Measurements from ENCODE around the gene ANKZF1. TPM values are rescaled to one million over a fixed set of nuclear protein-coding genes. Genes with fewer than 3 reads are reported as not detected.

ANKZF1 gene
- total RNA-seq, 1 donor from 2014 or later: 43.8 TPM

GRCh38 chr2:219183151-219183772, 46.3 kb upstream of the ANKZF1 start:
- Histone ChIP-seq H3K27ac (ENCODE audit: low read depth, low read length) (no peak overlapping the region), H3K79me2 (ENCODE audit: insufficient read depth, low read length) (peaks cover 27% of the 10 kb centered on the region), H3K9me3 (ENCODE audit: insufficient read depth, low read depth, low read length) (no peaks in the 10 kb centered on the region), H3K4me3 (ENCODE audit: insufficient read depth, low read depth, low read length) (no peak overlapping the region), H3K9ac (ENCODE audit: low read length) (no peak overlapping the region), H3K4me2 (ENCODE audit: low read length) (no peak overlapping the region), H3K36me3 (ENCODE audit: insufficient read depth, low read length) (peaks cover 30% of the 10 kb centered on the region), H3K27me3 (ENCODE audit: insufficient read depth, low read length) (no peaks in the 10 kb centered on the region), H2AFZ (ENCODE audit: low read depth, low read length) (no peak overlapping the region), H3K4me1 (ENCODE audit: insufficient read depth, low read length) (peaks cover 9% of the 10 kb centered on the region), H4K20me1 (ENCODE audit: insufficient read depth, low read length) (peaks cover 34% of the 10 kb centered on the region)
- peaks cover 16% of the 10 kb centered on the region for H3K36me3 Mint-ChIP-seq (ENCODE audit: low read depth, unreplicated experiment)
- H3K4me3 Mint-ChIP-seq (ENCODE audit: unreplicated experiment): no peak overlapping the region
- H3K27me3 Mint-ChIP-seq (ENCODE audit: low read depth, unreplicated experiment): no peaks in the 10 kb centered on the region
- TF ChIP-seq CTCF (IDR thresholded peaks at IDR 0.05; ENCODE audit: insufficient read depth, low read depth, low read length) (no peak), EZH2 (IDR thresholded peaks at IDR 0.05; ENCODE audit: insufficient read depth, low read length) (no peak)
- DNase-seq (ENCODE audit: low read depth) (no peak), FAIRE-seq (no peak)
- H3K27ac Mint-ChIP-seq (ENCODE audit: unreplicated experiment): no peak overlapping the region
- peaks cover 3% of the 10 kb centered on the region for H3K4me1 Mint-ChIP-seq (ENCODE audit: low read depth, unreplicated experiment)
- peaks cover 1% of the 10 kb centered on the region for H3K9me3 Mint-ChIP-seq (ENCODE audit: unreplicated experiment)

- Histone ChIP-seq H2AFZ (ENCODE audit: low read depth, low read length) (no peak overlapping the region), H3K27me3 (ENCODE audit: insufficient read depth, low read length) (no peaks in the 10 kb centered on the region), H4K20me1 (ENCODE audit: insufficient read depth, low read length) (peaks cover 29% of the 10 kb centered on the region), H3K4me1 (ENCODE audit: insufficient read depth, low read length) (peaks cover 3% of the 10 kb centered on the region), H3K36me3 (ENCODE audit: insufficient read depth, low read length) (peaks cover 30% of the 10 kb centered on the region), H3K27ac (ENCODE audit: low read depth, low read length) (no peak overlapping the region), H3K4me3 (ENCODE audit: insufficient read depth, low read depth, low read length) (no peak overlapping the region), H3K9ac (ENCODE audit: low read length) (no peak overlapping the region), H3K79me2 (ENCODE audit: insufficient read depth, low read length) (peaks cover 21% of the 10 kb centered on the region), H3K9me3 (ENCODE audit: insufficient read depth, low read depth, low read length) (no peaks in the 10 kb centered on the region), H3K4me2 (ENCODE audit: low read length) (no peak overlapping the region)
- TF ChIP-seq EZH2 (IDR thresholded peaks at IDR 0.05; ENCODE audit: insufficient read depth, low read length) (no peak), CTCF (IDR thresholded peaks at IDR 0.05; ENCODE audit: insufficient read depth, low read depth, low read length) (no peak)
- DNase-seq (ENCODE audit: low read depth) (no peak), FAIRE-seq (no peak)
- Mint-ChIP-seq H3K27ac (ENCODE audit: unreplicated experiment) (no peak overlapping the region), H3K36me3 (ENCODE audit: low read depth, unreplicated experiment) (peaks cover 16% of the 10 kb centered on the region), H3K27me3 (ENCODE audit: low read depth, unreplicated experiment) (no peaks in the 10 kb centered on the region), H3K4me1 (ENCODE audit: low read depth, unreplicated experiment) (peaks cover 3% of the 10 kb centered on the region), H3K4me3 (ENCODE audit: unreplicated experiment) (no peak overlapping the region), H3K9me3 (ENCODE audit: unreplicated experiment) (peaks cover under 1% of the 10 kb centered on the region)
Measured at GRCh38 chr2:219184121-219184520, 45.5 kb upstream of the ANKZF1 start.

- H3K4me1 Mint-ChIP-seq (ENCODE audit: low read depth, unreplicated experiment): no peaks in the 10 kb centered on the region
- no peak for FAIRE-seq
- no peak overlapping the region for H3K27ac Mint-ChIP-seq (ENCODE audit: unreplicated experiment)
- TF ChIP-seq EZH2 (IDR thresholded peaks at IDR 0.05; ENCODE audit: insufficient read depth, low read length): no peak
- TF ChIP-seq CTCF (IDR thresholded peaks at IDR 0.05; ENCODE audit: insufficient read depth, low read depth, low read length): no peak
- no peaks in the 10 kb centered on the region for H3K27me3 Mint-ChIP-seq (ENCODE audit: low read depth, unreplicated experiment)
- no peaks in the 10 kb centered on the region for H3K9me3 Mint-ChIP-seq (ENCODE audit: unreplicated experiment)
- no peak overlapping the region for H3K9ac ChIP-seq (ENCODE audit: low read length)
- no peaks in the 10 kb centered on the region for H3K79me2 ChIP-seq (ENCODE audit: insufficient read depth, low read length)
- H4K20me1 ChIP-seq (ENCODE audit: insufficient read depth, low read length): peaks cover 13% of the 10 kb centered on the region
- no peak overlapping the region for H3K4me3 ChIP-seq (ENCODE audit: insufficient read depth, low read depth, low read length)
- H3K4me2 ChIP-seq (ENCODE audit: low read length): no peak overlapping the region
- no peaks in the 10 kb centered on the region for H3K9me3 ChIP-seq (ENCODE audit: insufficient read depth, low read depth, low read length)
- H3K36me3 Mint-ChIP-seq (ENCODE audit: low read depth, unreplicated experiment): peaks cover 6% of the 10 kb centered on the region
- no peaks in the 10 kb centered on the region for H3K27me3 ChIP-seq (ENCODE audit: insufficient read depth, low read length)
- no peaks in the 10 kb centered on the region for H3K4me1 ChIP-seq (ENCODE audit: insufficient read depth, low read length)
- no peak for DNase-seq (ENCODE audit: low read depth)
- no peak overlapping the region for H3K4me3 Mint-ChIP-seq (ENCODE audit: unreplicated experiment)
- H3K36me3 ChIP-seq (ENCODE audit: insufficient read depth, low read length): peaks cover 21% of the 10 kb centered on the region
- no peak overlapping the region for H2AFZ ChIP-seq (ENCODE audit: low read depth, low read length)
- H3K27ac ChIP-seq (ENCODE audit: low read depth, low read length): no peak overlapping the region
Measured at GRCh38 chr2:219186754-219187456, 42.7 kb upstream of the ANKZF1 start.

Measured in astrocyte (in vitro differentiated cells and primary cell).